Measurements from ENCODE around the gene ESRRB.

Gene ESRRB

GRCh38 chr14:76457841-76458240, 81.9 kb downstream of the ESRRB start:
- no peak for DNase-seq

GRCh38 chr14:76461886-76462285, 85.9 kb downstream of the ESRRB start:
- DNase-seq: no peak

DNA sequence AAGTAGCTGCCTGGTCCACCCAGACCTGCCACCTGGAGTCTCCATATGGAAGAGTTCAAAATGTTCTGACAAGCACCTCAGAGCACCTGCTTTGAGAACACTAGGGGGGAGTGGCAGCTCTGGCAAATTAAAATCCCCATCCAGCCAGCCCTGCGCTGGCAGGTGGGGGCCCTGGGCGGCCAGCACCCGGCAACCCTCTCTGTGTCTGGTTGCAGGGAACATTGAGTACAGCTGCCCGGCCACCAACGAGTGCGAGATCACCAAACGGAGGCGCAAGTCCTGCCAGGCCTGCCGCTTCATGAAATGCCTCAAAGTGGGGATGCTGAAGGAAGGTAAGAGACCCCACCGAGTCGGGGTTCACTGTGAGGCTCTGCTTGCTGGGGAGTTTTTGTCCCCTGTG, 86.4 kb downstream of the ESRRB start:
- no peak for DNase-seq

DNA sequence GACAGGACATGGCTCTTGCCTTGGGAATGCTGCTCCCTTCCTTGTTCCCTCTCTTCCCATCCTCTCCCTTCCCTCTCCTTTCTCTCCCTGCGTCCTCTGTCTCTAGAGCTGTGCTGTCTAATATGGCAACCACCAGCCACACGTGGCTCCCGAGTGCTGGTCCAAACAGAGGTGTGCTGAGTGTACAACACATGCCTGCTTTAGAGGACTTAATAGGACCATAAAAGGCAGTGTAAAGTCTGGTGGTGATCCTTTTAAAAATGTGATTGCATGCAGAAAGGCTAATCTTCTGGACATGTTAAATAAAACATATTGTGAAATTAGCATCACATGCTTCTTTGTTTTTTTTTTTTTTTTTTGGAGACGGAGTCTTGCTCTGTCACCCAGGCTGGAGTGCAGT, 87.2 kb downstream of the ESRRB start:
- no peak for DNase-seq

GRCh38 chr14:76464856-76465255, 88.9 kb downstream of the ESRRB start:
- DNase-seq: no peak

DNA sequence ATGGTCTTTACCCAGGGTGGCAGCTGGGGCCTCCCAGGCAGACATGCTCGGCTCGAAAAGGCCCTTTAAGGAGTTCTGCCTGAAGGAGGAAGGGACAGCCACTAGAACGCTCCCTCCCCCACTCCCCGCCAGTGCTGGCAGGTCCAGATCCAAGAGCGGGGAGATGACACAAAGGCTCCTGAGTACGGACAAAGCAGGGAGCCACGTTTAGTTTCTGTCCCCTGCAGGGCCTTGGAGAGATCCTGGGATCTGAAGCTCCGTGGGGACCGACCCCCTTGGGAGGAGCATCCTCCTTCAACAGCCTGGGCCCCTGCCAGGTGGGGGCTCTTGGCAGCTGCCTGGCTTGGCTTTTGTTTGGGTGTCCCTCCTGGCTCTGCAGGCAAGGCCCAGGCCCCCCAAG, 89.7 kb downstream of the ESRRB start:
- no peak for DNase-seq

DNA sequence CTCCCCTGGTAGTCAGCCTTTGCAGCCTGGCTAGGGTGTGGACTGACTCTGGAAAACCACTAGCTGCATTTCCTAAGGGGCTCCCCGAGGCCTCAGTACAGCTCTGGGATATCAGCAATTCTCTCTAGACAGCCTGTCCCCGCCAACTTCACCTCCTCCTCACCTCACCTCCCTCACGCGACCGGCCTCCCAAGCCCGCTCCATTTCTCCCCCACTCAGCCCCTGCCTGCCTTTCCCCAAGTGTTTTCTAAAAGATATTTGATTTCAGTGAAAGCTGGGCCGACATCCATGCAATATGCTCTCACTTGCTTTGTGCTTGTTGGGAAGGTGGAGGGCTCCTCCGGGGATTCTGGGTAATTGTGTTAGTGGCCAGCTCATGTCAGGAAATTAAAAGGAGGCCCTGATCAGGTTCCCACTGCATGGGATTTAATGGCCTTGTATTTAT, 91.8 kb downstream of the ESRRB start:
- DNase-seq: no peak

DNA sequence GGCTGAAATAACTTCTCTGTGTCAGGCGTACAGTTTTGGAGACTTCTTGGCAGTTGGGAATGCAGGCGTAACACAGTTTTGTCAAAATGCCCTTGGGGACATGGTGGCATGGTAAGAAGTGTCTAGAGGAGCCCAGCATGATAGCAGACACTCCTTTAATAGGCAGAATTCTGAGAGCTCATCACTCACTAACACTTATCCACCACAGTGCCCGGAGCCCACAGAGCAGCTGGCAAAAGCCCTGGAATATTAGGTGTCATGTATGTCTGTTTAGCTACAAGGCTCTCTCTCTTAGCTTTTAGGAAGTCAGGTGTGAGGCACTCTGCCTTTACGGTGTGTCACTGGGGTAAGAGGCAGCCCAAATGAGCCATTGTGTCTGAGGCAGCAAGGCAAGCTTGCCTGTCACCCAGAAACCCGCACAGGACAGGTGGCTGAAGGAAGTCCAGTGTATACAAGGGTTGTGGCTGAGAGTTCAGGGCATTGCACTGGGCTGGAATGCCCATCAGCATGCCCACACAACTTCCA, 96.3 kb downstream of the ESRRB start:
- DNase-seq: no peak

GRCh38 chr14:76473481-76474263, 97.7 kb downstream of the ESRRB start:
- DNase-seq: no peak

- no peak for DNase-seq
These were observed 104.5 kb downstream of the ESRRB start for GRCh38 chr14:76480426-76480825.

DNA sequence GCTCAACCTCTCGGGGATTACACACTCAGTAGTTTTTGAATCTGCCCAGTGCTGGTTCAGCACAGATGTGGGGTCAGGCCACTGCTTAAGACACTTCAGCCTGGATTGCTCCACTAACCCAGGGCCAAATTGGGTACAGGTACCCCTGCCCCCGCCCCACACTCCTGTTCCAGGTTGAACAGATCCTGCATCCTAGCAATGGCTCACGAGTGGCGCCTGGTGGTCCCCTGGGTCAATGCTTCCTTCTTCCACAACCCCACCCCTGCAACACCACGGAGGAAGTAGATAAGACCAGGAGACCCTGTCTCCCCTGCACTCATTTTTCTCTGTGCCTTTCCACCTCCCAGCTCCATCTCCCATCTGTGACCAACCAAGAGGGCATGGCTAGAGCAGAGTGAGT, 108.4 kb downstream of the ESRRB start:
- no peak for DNase-seq

- no peak for DNase-seq
These were observed 110.4 kb downstream of the ESRRB start for GRCh38 chr14:76486251-76486743.

DNA sequence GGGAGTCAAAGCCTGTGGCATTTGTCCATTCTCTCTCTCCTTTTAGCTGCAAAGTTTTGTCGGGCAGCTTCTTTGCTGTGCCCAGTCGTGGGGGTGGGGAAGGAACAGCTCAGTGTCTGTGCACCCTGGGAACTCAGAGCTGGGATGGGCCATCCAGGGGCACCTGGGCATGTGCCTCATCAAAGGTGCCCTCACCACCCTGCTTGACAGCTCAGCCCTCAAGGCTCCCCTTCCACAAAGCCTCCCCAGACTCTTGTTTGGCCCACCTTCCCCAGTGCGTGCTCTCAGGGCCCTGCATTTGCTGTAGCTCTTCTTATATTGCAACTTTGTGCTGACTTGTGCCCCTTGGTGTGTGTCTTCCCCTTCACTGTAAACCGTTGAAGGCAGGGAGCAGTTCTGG, 112.6 kb downstream of the ESRRB start:
- DNase-seq: no peak

DNA sequence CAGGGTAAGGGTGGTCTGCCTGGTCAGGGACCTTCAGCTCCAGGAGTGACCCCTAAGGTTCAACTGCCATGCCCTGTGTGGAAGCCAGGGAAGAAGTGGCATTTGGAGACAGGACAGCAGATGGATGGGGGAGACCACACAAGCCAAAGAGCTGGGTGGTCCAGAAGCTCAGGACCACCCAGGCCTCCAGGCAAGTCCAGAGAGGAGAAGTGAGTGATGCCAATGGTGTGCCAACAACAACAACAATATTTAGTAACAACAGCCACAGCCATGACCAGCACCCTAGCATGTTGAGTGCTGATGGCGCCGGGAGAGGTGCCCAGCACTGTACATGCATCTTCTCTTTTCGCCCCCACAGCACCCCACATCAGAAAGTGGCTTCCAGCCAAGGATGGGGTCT, 113.7 kb downstream of the ESRRB start:
- DNase-seq: no peak

GRCh38 chr14:76490111-76490510, 114.2 kb downstream of the ESRRB start:
- DNase-seq: no peak

GRCh38 chr14:76490735-76491134, 114.8 kb downstream of the ESRRB start:
- no peak for DNase-seq

GRCh38 chr14:76491172-76491930, 115.4 kb downstream of the ESRRB start:
- no peak for DNase-seq

GRCh38 chr14:76495983-76496382, 120.0 kb downstream of the ESRRB start:
- DNase-seq: no peak

DNA sequence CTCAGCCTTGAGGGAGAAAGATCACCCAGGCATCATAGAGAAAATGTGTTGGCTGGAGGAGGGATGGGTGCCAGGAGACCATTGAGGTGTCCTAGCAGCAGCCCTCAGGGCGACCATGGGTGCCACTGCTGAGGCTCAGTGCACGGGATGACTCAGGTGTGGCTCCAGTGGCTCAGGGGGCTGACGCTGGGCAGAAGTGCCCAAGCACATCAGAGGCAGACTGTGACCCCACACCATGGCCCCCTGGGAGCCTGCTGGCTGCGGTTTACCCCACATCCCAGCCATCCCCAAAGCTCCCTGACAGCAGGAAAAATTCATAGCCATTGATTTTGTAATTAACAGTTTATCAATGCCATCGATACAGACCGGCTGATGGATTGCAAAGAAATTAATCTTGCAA, 120.7 kb downstream of the ESRRB start:
- DNase-seq: no peak

DNA sequence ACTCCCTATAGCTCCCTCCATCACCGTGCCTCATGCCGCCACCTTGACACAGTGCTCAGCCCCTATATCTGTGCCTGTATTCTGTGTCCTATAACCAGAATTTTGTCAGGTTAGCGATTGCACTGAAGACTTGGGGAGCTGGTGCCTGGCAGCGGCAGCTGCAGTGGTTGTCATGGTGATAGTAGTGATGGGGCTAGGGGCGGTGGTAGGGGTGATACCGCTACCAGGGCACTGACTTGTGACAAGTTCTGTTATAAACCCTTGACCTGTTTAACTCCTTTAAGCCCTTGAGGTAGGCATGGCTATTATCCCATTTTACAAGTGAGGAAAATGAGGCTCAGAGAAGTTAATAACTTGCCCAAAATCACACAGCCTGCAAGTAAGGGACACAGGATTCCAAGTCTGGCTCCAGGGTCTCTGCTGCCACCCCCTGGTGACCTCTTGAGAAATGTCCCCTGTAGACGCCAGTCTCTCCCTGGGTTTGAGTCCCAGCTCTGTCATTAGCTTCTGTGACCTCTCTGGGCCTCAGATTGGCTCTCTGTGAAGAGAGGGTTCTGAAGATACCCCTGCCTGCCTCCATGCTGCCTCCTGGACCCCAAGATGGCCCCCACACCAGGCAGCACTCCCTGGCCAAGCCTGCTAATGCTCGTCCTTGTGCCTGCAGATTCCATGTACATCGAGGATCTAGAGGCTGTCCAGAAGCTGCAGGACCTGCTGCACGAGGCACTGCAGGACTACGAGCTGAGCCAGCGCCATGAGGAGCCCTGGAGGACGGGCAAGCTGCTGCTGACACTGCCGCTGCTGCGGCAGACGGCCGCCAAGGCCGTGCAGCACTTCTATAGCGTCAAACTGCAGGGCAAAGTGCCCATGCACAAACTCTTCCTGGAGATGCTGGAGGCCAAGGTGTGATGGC, 121.9 kb downstream of the ESRRB start:
- no peak for DNase-seq

GRCh38 chr14:76498463-76498935, 122.6 kb downstream of the ESRRB start:
- no peak for DNase-seq

DNA sequence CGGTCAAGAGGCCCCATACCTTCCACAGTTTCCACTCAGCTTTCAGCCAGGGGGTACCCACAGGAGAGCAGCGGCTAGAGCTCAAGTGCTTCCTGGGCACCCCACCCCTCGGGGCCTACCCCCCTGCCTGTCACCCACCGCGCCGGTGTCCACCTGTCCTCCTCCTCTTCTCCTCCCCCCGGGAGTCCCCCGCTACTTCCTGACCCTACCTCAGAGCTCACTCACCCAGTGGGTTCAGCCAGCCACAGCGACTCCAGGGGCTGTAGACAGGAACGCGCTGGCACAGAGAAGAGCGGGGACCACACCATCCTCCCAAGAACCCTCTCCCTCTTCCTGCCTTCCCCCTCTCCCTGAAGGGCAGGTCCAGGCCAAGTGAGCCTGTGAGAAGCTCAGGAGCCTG, 123.0 kb downstream of the ESRRB start:
- no peak for DNase-seq

GRCh38 chr14:76499399-76499798, 123.5 kb downstream of the ESRRB start:
- DNase-seq: no peak

Data from activated gamma-delta T cell treated with Interleukin-2 at 50 U/mL for 16 hours (primary cell).